Keratinocyte (primary cell): ENCODE data around the gene GPATCH2.

Source experiments
- EZH2 ChIP-seq: IDR thresholded peaks from one replicate; pipeline ENCODE4 v1.6.1; 2012; ENCODE audit warnings: inconsistent platforms, mild to moderate bottlenecking, low read length, moderate library complexity
- TF ChIP-seq, protein P1 (sequence below), 3 experiments: IDR thresholded peaks in 1 of 3; conservative IDR thresholded peaks in 1 of 3; optimal IDR thresholded peaks in 1 of 3; 2 replicates in 2 of 3; 3 replicates in 1 of 3; pipeline versions ENCODE3 to v1.5.1; 2011; ENCODE audit warnings: low read length in 3 of 3, mild to moderate bottlenecking in 3 of 3, moderate library complexity in 2 of 3, control low read depth in 1 of 3, inconsistent platforms in 1 of 3; ENCODE audit not compliant: insufficient read depth in 2 of 3; ENCODE audit errors: extremely low read depth in 1 of 3

- TF ChIP-seq EZH2 = no peak
- TF ChIP-seq, protein P1, sequence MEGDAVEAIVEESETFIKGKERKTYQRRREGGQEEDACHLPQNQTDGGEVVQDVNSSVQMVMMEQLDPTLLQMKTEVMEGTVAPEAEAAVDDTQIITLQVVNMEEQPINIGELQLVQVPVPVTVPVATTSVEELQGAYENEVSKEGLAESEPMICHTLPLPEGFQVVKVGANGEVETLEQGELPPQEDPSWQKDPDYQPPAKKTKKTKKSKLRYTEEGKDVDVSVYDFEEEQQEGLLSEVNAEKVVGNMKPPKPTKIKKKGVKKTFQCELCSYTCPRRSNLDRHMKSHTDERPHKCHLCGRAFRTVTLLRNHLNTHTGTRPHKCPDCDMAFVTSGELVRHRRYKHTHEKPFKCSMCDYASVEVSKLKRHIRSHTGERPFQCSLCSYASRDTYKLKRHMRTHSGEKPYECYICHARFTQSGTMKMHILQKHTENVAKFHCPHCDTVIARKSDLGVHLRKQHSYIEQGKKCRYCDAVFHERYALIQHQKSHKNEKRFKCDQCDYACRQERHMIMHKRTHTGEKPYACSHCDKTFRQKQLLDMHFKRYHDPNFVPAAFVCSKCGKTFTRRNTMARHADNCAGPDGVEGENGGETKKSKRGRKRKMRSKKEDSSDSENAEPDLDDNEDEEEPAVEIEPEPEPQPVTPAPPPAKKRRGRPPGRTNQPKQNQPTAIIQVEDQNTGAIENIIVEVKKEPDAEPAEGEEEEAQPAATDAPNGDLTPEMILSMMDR (optimal IDR thresholded peaks at IDR 0.05 in 1 of 3, IDR thresholded peaks at IDR 0.05 in 1 of 3, conservative IDR thresholded peaks at IDR 0.05 in 1 of 3; ENCODE audit: extremely low read depth in 1 of 3, insufficient read depth in 2 of 3, low read length in 3 of 3) = no peak
These were observed 10.1 kb downstream of the GPATCH2 start for GRCh38 chr1:217620814-217621213.
